Lower leg skin (tissue), 3 donors: ENCODE measurements around the gene ST3GAL4.

Experiments
- POLR2A ChIP-seq, 2 donors: fragments of 450-650 bp; IDR thresholded peaks; one replicate each; pipeline ENCODE4 v1.6.1; 2016 to 2017; ENCODE audit warnings: antibody characterized with exemption in 2 of 2, mild to moderate bottlenecking in 1 of 2, moderate library complexity in 1 of 2
- TF ChIP-seq, protein P1 (sequence below), 3 donors: fragments of 450-650 bp; IDR thresholded peaks; one replicate each; pipeline ENCODE4 v1.5.1; 2016; ENCODE audit warnings: antibody characterized with exemption in 3 of 3, mild to moderate bottlenecking in 3 of 3, moderate library complexity in 2 of 3

DNA sequence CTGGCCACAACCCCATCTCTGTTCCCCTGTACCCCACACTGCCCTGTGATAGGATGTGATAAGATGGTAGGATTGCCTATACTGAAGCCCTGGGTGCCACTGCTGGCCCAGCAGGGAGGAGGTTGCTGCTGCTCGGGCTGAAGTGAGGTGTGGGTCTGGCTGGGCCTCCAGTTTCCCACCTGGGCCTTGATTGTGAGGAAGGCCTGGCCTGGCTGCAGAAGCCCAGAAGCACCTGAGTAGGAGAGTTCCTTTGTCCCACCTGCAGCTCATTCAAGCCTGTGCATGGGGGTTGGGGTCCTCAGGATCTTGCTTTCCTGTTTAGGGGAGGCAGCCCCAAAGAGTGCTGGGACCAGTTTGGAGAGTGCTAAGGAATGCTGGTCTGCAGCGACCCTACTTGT is 3.3 kb downstream of the ST3GAL4 start:
- TF ChIP-seq, protein P1, sequence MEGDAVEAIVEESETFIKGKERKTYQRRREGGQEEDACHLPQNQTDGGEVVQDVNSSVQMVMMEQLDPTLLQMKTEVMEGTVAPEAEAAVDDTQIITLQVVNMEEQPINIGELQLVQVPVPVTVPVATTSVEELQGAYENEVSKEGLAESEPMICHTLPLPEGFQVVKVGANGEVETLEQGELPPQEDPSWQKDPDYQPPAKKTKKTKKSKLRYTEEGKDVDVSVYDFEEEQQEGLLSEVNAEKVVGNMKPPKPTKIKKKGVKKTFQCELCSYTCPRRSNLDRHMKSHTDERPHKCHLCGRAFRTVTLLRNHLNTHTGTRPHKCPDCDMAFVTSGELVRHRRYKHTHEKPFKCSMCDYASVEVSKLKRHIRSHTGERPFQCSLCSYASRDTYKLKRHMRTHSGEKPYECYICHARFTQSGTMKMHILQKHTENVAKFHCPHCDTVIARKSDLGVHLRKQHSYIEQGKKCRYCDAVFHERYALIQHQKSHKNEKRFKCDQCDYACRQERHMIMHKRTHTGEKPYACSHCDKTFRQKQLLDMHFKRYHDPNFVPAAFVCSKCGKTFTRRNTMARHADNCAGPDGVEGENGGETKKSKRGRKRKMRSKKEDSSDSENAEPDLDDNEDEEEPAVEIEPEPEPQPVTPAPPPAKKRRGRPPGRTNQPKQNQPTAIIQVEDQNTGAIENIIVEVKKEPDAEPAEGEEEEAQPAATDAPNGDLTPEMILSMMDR (IDR thresholded peaks at IDR 0.05) = no peak
- TF ChIP-seq POLR2A (IDR thresholded peaks at IDR 0.05) = no peak
